CD4-positive, alpha-beta memory T cell (primary cell): Measurements from ENCODE around the gene VIPR2. TPM values are rescaled to one million over a fixed set of nuclear protein-coding genes. Genes with fewer than 3 reads are reported as not detected.
A peak's percentile ranks its signal among the peaks of the same experiment; 100 is the strongest.

Experiments used
- CTCF ChIA-PET: fragments of 350-600 bp; sonication (Branson Sonifier 250); formaldehyde crosslinking; loops from one replicate; lab custom pipeline; 2021; ENCODE audit warnings: inconsistent platforms; ENCODE audit not compliant: partially characterized antibody; lab: Charles Lee
- POLR2A ChIA-PET: fragments of 350-600 bp; sonication (Branson Sonifier 250); formaldehyde crosslinking; loops from one replicate; lab custom pipeline; 2021; ENCODE audit not compliant: partially characterized antibody; lab: Charles Lee
- DNase-seq, 5 donors: peaks; one replicate each; pipeline versions ENCODE4 v3.0.0 to v3.0.0-alpha.2; 2020 to 2022; ENCODE audit warnings: mixed read lengths in 1 of 5
- H3K27ac ChIP-seq: one replicate; pipeline ENCODE4 v1.7.0; 2013; ENCODE audit warnings: low read depth, low read length
- H3K27me3 ChIP-seq: 2 replicates; pipeline ENCODE4 v1.7.0; 2013; ENCODE audit warnings: mild to moderate bottlenecking, low read length, moderate library complexity; ENCODE audit not compliant: insufficient read depth
- H3K36me3 ChIP-seq: 2 replicates; pipeline ENCODE4 v1.7.0; 2013; ENCODE audit warnings: mild to moderate bottlenecking, low read length, moderate library complexity; ENCODE audit not compliant: insufficient read depth
- H3K4me1 ChIP-seq: 2 replicates; pipeline ENCODE4 v1.7.0; 2013; ENCODE audit warnings: mild to moderate bottlenecking, low read length, moderate library complexity; ENCODE audit not compliant: insufficient read depth
- H3K4me3 ChIP-seq, 2 donors: one replicate each; pipeline ENCODE4 v1.7.0; 2013; ENCODE audit warnings: low read length in 2 of 2, mild to moderate bottlenecking in 1 of 2
- H3K9me3 ChIP-seq, 2 donors: one replicate each; pipeline ENCODE4 v1.7.0; 2013; ENCODE audit warnings: low read length in 2 of 2, control low read depth in 1 of 2; ENCODE audit not compliant: control insufficient read depth in 1 of 2
- H3K27ac Mint-ChIP-seq, 7 donors: one replicate each; pipeline ENCODE4 v1.8.0; 2020 to 2021; ENCODE audit warnings: mixed read lengths in 7 of 7, mild to moderate bottlenecking in 6 of 7, inconsistent platforms in 3 of 7, moderate library complexity in 3 of 7
- H3K27me3 Mint-ChIP-seq, 2 donors: one replicate each; pipeline ENCODE4 v1.8.0; 2020 to 2021; ENCODE audit warnings: mixed read lengths in 2 of 2
- H3K36me3 Mint-ChIP-seq, 2 donors: one replicate each; pipeline ENCODE4 v1.8.0; 2020 to 2021; ENCODE audit warnings: mixed read lengths in 2 of 2, inconsistent platforms in 1 of 2, mild to moderate bottlenecking in 1 of 2
- H3K4me1 Mint-ChIP-seq, 4 donors: one replicate each; pipeline ENCODE4 v1.8.0; 2020 to 2021; ENCODE audit warnings: mixed read lengths in 4 of 4, mild to moderate bottlenecking in 1 of 4
- H3K4me3 Mint-ChIP-seq, 8 donors: one replicate each; pipeline ENCODE4 v1.8.0; 2020 to 2021; ENCODE audit warnings: mixed read lengths in 8 of 8, mild to moderate bottlenecking in 7 of 8, moderate library complexity in 6 of 8, inconsistent platforms in 3 of 8
- H3K9me3 Mint-ChIP-seq, 8 donors: one replicate each; pipeline ENCODE4 v1.8.0; 2020 to 2021; ENCODE audit warnings: mixed read lengths in 8 of 8, mild to moderate bottlenecking in 5 of 8, inconsistent platforms in 3 of 8, moderate library complexity in 1 of 8
- intact Hi-C: fragments of 100-400 bp; cut with micrococcal nuclease; formaldehyde crosslinking; loops from one replicate; pipeline ENCODE4 v1.15.1; 2023
- polyA plus RNA-seq, 2 donors: library from polyadenylated mRNA; unstranded; fragments of 300-500 nt; fragmentation: Illumina TruSeq; gene quantifications; one replicate each; pipeline ENCODE4 v1.2.3, GENCODE V29; 2021
- total RNA-seq, 2 experiments: library from RNA; stranded (reverse); gene quantifications; one replicate each; pipeline ENCODE4 v1.2.3, GENCODE V29; 2021

Gene VIPR2
- total and polyA plus RNA-seq, 4 experiments from 2014 or later: 0.15 to 0.17 TPM; not detected in 2

DNA sequence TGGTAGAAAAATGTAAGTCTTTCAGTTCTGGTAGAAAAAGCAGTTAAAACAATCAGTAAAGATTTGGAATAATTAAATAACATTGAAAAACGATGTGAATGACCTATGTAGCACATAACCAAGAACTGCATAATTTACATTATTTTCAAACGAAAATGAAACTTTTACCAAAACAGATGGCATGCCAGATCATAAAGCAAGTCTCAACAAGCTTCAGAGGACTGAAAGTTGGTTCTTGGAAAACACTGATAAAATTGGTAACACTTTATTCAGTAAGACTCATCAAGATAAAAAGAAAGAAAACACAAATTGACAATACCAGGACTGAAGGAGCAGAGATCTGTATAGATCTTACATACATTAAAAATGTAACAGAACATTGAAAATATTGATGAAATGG is 92.8 kb downstream of the VIPR2 start:
- Histone ChIP-seq H3K36me3 (no peaks in the 10 kb centered on the region), H3K4me3 (no peak overlapping the region), H3K9me3 (no peaks in the 10 kb centered on the region), H3K4me1 (no peaks in the 10 kb centered on the region), H3K27ac (no peak overlapping the region), H3K27me3 (no peaks in the 10 kb centered on the region)
- POLR2A ChIA-PET: no interaction called here
- DNase-seq: no peak
- CTCF ChIA-PET: no interaction called here
- Mint-ChIP-seq H3K27ac (no peak overlapping the region), H3K4me1 (peaks cover 0 to 2% (median 0%) of the 10 kb centered on the region in 4 donors), H3K9me3 (peaks cover 0 to 17% (median 9%) of the 10 kb centered on the region in 8 donors), H3K36me3 (no peaks in the 10 kb centered on the region), H3K4me3 (no peak overlapping the region), H3K27me3 (peaks cover 7 to 9% of the 10 kb centered on the region in 2 donors)
- intact Hi-C loops: no loop called here

- Histone ChIP-seq H3K36me3 (no peaks in the 10 kb centered on the region), H3K9me3 (no peaks in the 10 kb centered on the region), H3K27me3 (no peaks in the 10 kb centered on the region), H3K4me1 (no peaks in the 10 kb centered on the region), H3K4me3 (no peak overlapping the region), H3K27ac (no peak overlapping the region)
- ChIA-PET POLR2A (no interaction called here), CTCF (no interaction called here)
- peaks cover 0 to 2% (median 0%) of the 10 kb centered on the region in 4 donors for H3K4me1 Mint-ChIP-seq
- no peak overlapping the region for H3K27ac Mint-ChIP-seq
- H3K27me3 Mint-ChIP-seq: peaks cover 7 to 9% of the 10 kb centered on the region in 2 donors
- no peak for DNase-seq
- H3K36me3 Mint-ChIP-seq: no peaks in the 10 kb centered on the region
- H3K9me3 Mint-ChIP-seq: peaks cover 0 to 17% (median 9%) of the 10 kb centered on the region in 8 donors
- intact Hi-C loops: no loop called here
- no peak overlapping the region for H3K4me3 Mint-ChIP-seq
These were observed 94.0 kb downstream of the VIPR2 start for GRCh38 chr7:159050704-159051103.

DNA sequence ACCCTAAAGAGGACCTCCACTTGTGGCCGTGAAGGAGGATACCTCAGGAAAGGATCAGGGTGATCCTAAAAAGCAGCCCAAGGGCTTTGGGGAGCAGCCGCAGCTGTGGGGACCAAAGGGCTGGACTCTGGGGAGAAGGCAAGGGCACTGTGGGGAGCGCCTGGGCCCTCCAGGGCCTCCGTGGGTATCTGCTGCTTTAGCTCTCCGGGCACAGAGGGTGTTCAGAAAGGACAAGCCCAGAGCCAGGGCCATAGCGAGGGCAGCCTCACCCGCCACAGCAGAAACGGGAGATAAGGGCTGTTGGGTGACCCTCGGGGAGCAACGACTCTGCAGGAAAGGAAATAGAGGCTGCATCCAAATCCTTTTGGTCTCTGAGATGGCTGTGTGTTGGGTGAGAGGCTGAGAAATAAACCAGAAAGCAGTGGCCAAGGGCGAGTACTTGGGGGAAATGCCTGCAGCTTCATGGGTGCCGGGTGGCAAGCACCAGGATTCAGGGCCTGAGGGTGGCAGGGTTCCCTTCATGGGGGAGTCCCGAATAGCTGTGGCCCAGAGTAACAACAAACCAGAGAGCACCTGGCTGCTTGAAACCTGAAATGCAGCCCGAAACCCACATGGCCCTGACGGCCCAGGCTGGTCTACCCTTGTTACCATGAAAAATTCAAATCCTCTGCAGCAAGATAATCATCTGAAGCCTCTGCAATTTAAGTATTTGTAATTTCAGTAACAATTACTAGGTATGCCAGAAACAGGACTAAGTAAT is 95.2 kb downstream of the VIPR2 start:
- POLR2A ChIA-PET: no interaction called here
- Histone ChIP-seq H3K4me1 (no peaks in the 10 kb centered on the region), H3K9me3 (no peaks in the 10 kb centered on the region), H3K36me3 (no peaks in the 10 kb centered on the region), H3K4me3 (no peak overlapping the region), H3K27me3 (no peaks in the 10 kb centered on the region), H3K27ac (no peak overlapping the region)
- no peaks in the 10 kb centered on the region for H3K36me3 Mint-ChIP-seq
- DNase-seq: no peak
- CTCF ChIA-PET: interaction anchor here (0.6 kb wide), 1 partner anchor 230 kb away, joined by 3 read pairs; no protein-coding TSS in a partner anchor
- H3K9me3 Mint-ChIP-seq: peaks cover 0 to 17% (median 10%) of the 10 kb centered on the region in 8 donors
- no peak overlapping the region for H3K27ac Mint-ChIP-seq
- peaks cover 6 to 10% of the 10 kb centered on the region in 2 donors for H3K27me3 Mint-ChIP-seq
- no peak overlapping the region for H3K4me3 Mint-ChIP-seq
- intact Hi-C loops: no loop called here
- peaks cover 0 to 2% (median 0%) of the 10 kb centered on the region in 4 donors for H3K4me1 Mint-ChIP-seq

DNA sequence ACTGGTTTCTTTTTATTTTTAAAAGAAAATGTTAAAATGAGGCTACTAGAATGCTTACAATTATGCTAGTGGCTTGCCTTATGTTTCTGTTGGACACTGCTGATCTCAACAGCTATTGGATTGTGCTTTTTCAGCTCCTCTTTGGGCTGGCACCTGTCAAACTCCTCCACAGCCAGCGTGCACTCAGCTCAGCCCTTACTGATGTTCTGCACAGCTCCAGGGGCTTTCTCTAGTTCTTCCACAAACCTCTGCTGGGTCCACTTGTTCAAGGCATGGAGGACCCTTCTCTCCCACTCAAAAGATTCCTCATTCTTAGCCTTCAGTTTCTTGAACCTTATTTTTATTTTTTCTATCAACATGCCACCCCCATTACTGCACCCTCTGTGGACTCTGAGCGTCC is 96.0 kb downstream of the VIPR2 start:
- ChIA-PET CTCF (interaction anchor here (0.6 kb wide), 1 partner anchor 231 kb away, joined by 3 read pairs; no protein-coding TSS in a partner anchor), POLR2A (no interaction called here)
- Histone ChIP-seq H3K36me3 (no peaks in the 10 kb centered on the region), H3K4me3 (no peak overlapping the region), H3K4me1 (no peaks in the 10 kb centered on the region), H3K9me3 (no peaks in the 10 kb centered on the region), H3K27me3 (no peaks in the 10 kb centered on the region), H3K27ac (no peak overlapping the region)
- H3K27me3 Mint-ChIP-seq: peaks cover 7% of the 10 kb centered on the region in 2 donors
- H3K4me1 Mint-ChIP-seq: peaks cover 0 to 2% (median 0%) of the 10 kb centered on the region in 4 donors
- H3K4me3 Mint-ChIP-seq: no peak overlapping the region
- H3K36me3 Mint-ChIP-seq: no peaks in the 10 kb centered on the region
- peak in 1 of 5 donors; percentile 31 for DNase-seq
- intact Hi-C loops: no loop called here
- no peak overlapping the region for H3K27ac Mint-ChIP-seq
- H3K9me3 Mint-ChIP-seq: peaks cover 0 to 17% (median 10%) of the 10 kb centered on the region in 8 donors

- no peak for DNase-seq
- ChIA-PET POLR2A (no interaction called here), CTCF (no interaction called here)
- intact Hi-C loops: no loop called here
- H3K9me3 ChIP-seq: no peaks in the 10 kb centered on the region
- H3K27me3 ChIP-seq: no peaks in the 10 kb centered on the region
- no peak overlapping the region for H3K4me3 ChIP-seq
- peaks cover 0 to 2% (median 0%) of the 10 kb centered on the region in 4 donors for H3K4me1 Mint-ChIP-seq
- H3K27ac ChIP-seq: no peak overlapping the region
- H3K27me3 Mint-ChIP-seq: peaks cover 8 to 10% of the 10 kb centered on the region in 2 donors
- peaks cover 0 to 17% (median 10%) of the 10 kb centered on the region in 8 donors for H3K9me3 Mint-ChIP-seq
- H3K36me3 Mint-ChIP-seq: no peaks in the 10 kb centered on the region
- no peak overlapping the region for H3K4me3 Mint-ChIP-seq
- H3K4me1 ChIP-seq: no peaks in the 10 kb centered on the region
- H3K36me3 ChIP-seq: no peaks in the 10 kb centered on the region
- no peak overlapping the region for H3K27ac Mint-ChIP-seq
These were observed 97.1 kb downstream of the VIPR2 start for GRCh38 chr7:159047536-159047935.

DNA sequence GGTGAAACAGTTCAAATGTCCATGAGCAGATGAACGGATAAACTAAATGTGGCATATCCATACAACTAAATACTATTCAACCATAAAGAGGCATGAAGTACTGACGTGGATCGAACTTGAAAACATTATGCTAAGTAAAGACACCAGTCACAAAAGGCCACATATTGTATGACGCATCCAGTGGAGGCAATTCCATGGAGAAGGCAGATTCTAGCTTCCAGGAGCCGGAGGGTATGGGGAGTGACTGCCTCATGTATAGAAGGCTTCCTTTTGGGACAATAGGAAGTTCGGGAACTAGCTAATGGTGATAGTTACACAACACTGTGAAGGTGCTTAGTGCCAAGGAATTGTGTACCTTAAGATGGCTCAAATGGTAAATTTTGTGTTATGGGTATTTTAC is 98.4 kb downstream of the VIPR2 start:
- no peaks in the 10 kb centered on the region for H3K4me1 ChIP-seq
- ChIA-PET CTCF (no interaction called here), POLR2A (no interaction called here)
- H3K4me3 ChIP-seq: no peak overlapping the region
- no peak overlapping the region for H3K27ac ChIP-seq
- DNase-seq: no peak
- H3K27me3 Mint-ChIP-seq: peaks cover 8 to 14% of the 10 kb centered on the region in 2 donors
- H3K36me3 Mint-ChIP-seq: no peaks in the 10 kb centered on the region
- peaks cover 0 to 8% (median 4%) of the 10 kb centered on the region in 8 donors for H3K9me3 Mint-ChIP-seq
- peaks cover 0 to 1% (median 0%) of the 10 kb centered on the region in 4 donors for H3K4me1 Mint-ChIP-seq
- H3K9me3 ChIP-seq: no peaks in the 10 kb centered on the region
- intact Hi-C loops: no loop called here
- H3K36me3 ChIP-seq: no peaks in the 10 kb centered on the region
- H3K27ac Mint-ChIP-seq: no peak overlapping the region
- no peak overlapping the region for H3K4me3 Mint-ChIP-seq
- no peaks in the 10 kb centered on the region for H3K27me3 ChIP-seq

GRCh38 chr7:159045839-159046238 is 98.8 kb downstream of the VIPR2 start:
- ChIA-PET CTCF (no interaction called here), POLR2A (no interaction called here)
- Histone ChIP-seq H3K4me3 (no peak overlapping the region), H3K27me3 (no peaks in the 10 kb centered on the region), H3K4me1 (no peaks in the 10 kb centered on the region), H3K27ac (no peak overlapping the region), H3K36me3 (no peaks in the 10 kb centered on the region), H3K9me3 (no peaks in the 10 kb centered on the region)
- no peaks in the 10 kb centered on the region for H3K36me3 Mint-ChIP-seq
- intact Hi-C loops: no loop called here
- peaks cover 0 to 4% (median under 1%) of the 10 kb centered on the region in 8 donors for H3K9me3 Mint-ChIP-seq
- no peak for DNase-seq
- no peak overlapping the region for H3K27ac Mint-ChIP-seq
- H3K27me3 Mint-ChIP-seq: peaks cover 7 to 14% of the 10 kb centered on the region in 2 donors
- no peaks in the 10 kb centered on the region for H3K4me1 Mint-ChIP-seq
- no peak overlapping the region for H3K4me3 Mint-ChIP-seq
